ENCODE data around the gene CACNA1F. TPM values are rescaled to one million over a fixed set of nuclear protein-coding genes. Genes with fewer than 3 reads are reported as not detected.

CACNA1F gene
- total and polyA plus RNA-seq, 3 experiments from 2014 or later, result 0.24 to 0.61 TPM; not detected in 1

- Histone ChIP-seq H3K9me3 (ENCODE audit: low read length) (no peaks in the 10 kb centered on the region), H3K4me3 (ENCODE audit: low read length) (no peak overlapping the region), H3K27me3 (ENCODE audit: insufficient read depth, low read length, poor library complexity, severe bottlenecking) (no peaks in the 10 kb centered on the region), H3K27ac (ENCODE audit: low read depth, low read length) (no peak overlapping the region), H3K4me1 (ENCODE audit: insufficient read depth, low read length) (peaks cover 16% of the 10 kb centered on the region), H3K36me3 (ENCODE audit: insufficient read depth, low read length) (no peaks in the 10 kb centered on the region)
- peaks cover 0 to 4% (median 0%) of the 10 kb centered on the region in 3 donors for H3K36me3 Mint-ChIP-seq
- POLR2A ChIA-PET, result interaction anchor here (1.1 kb wide), 1 partner anchor 26 kb away, joined by 3 read pairs; no protein-coding TSS in a partner anchor
- H3K27ac Mint-ChIP-seq, result peak overlapping the region in 3 of 8 donors; percentile 35 to 69 (median 55)
- H3K27me3 Mint-ChIP-seq, result peaks cover 0 to 5% of the 10 kb centered on the region in 2 donors
- peak in 1 of 5 donors; percentile 17 for DNase-seq
- H3K4me3 Mint-ChIP-seq, result peak overlapping the region in 4 of 7 donors; percentile 32 to 87 (median 44)
- CTCF ChIA-PET, result interaction anchor here (1.0 to 4.7 kb wide), 8 partner anchors 15 to 686 kb away, joined by 3 to 25 read pairs (median 4); partner anchors contain the start of genes PPP1R3F and USP27X
- peaks cover 18 to 22% (median 22%) of the 10 kb centered on the region in 3 donors for H3K4me1 Mint-ChIP-seq
- no peaks in the 10 kb centered on the region for H3K9me3 Mint-ChIP-seq
These were observed 40.3 kb downstream of the CACNA1F start for GRCh38 chrX:49192722-49193328.

- Histone ChIP-seq H3K27me3 (ENCODE audit: insufficient read depth, low read length, poor library complexity, severe bottlenecking) (no peaks in the 10 kb centered on the region), H3K4me1 (ENCODE audit: insufficient read depth, low read length) (peaks cover 16% of the 10 kb centered on the region), H3K36me3 (ENCODE audit: insufficient read depth, low read length) (no peaks in the 10 kb centered on the region), H3K27ac (ENCODE audit: low read depth, low read length) (peak overlapping the region; percentile 79), H3K4me3 (ENCODE audit: low read length) (peak overlapping the region; percentile 75), H3K9me3 (ENCODE audit: low read length) (no peaks in the 10 kb centered on the region)
- Mint-ChIP-seq H3K27me3 (peaks cover 0 to 5% of the 10 kb centered on the region in 2 donors), H3K36me3 (peaks cover 0 to 4% (median 0%) of the 10 kb centered on the region in 3 donors), H3K4me3 (peak overlapping the region; percentile 79 to 94 (median 91)), H3K4me1 (peaks cover 18 to 22% (median 21%) of the 10 kb centered on the region in 3 donors), H3K9me3 (no peaks in the 10 kb centered on the region), H3K27ac (peak overlapping the region; percentile 37 to 95 (median 88))
- CTCF ChIA-PET, result interaction anchor here (1.0 to 4.7 kb wide), 7 partner anchors 11 to 300 kb away, joined by 3 to 25 read pairs (median 3); partner anchors contain the start of gene PPP1R3F
- peak in 1 of 5 donors; percentile 56 for DNase-seq
- POLR2A ChIA-PET, result interaction anchor here (1.0 to 1.6 kb wide), 5 partner anchors 25 to 189 kb away, joined by 3 to 9 read pairs (median 5); partner anchors contain the start of gene GRIPAP1
These were observed 41.5 kb downstream of the CACNA1F start for GRCh38 chrX:49191574-49192011.

- H3K9me3 ChIP-seq (ENCODE audit: low read length), result no peaks in the 10 kb centered on the region
- Mint-ChIP-seq H3K4me3 (peak overlapping the region; percentile 79 to 94 (median 91)), H3K9me3 (no peaks in the 10 kb centered on the region), H3K4me1 (peaks cover 18 to 22% (median 21%) of the 10 kb centered on the region in 3 donors), H3K27ac (peak overlapping the region; percentile 55 to 95 (median 90)), H3K36me3 (peaks cover 0 to 4% (median 0%) of the 10 kb centered on the region in 3 donors), H3K27me3 (peaks cover 0 to 5% of the 10 kb centered on the region in 2 donors)
- peak; percentile 67 to 92 (median 88) for DNase-seq
- H3K27ac ChIP-seq (ENCODE audit: low read depth, low read length), result peak overlapping the region; percentile 79
- H3K4me1 ChIP-seq (ENCODE audit: insufficient read depth, low read length), result peaks cover 16% of the 10 kb centered on the region
- H3K27me3 ChIP-seq (ENCODE audit: insufficient read depth, low read length, poor library complexity, severe bottlenecking), result no peaks in the 10 kb centered on the region
- H3K4me3 ChIP-seq (ENCODE audit: low read length), result peak overlapping the region; percentile 75
- no peaks in the 10 kb centered on the region for H3K36me3 ChIP-seq (ENCODE audit: insufficient read depth, low read length)
- POLR2A ChIA-PET, result interaction anchor here (0.6 to 1.6 kb wide), 10 partner anchors 20 to 233 kb away, joined by 3 to 9 read pairs (median 5); partner anchors contain the start of genes GRIPAP1, OTUD5 and PPP1R3F
- CTCF ChIA-PET, result interaction anchor here (1.0 to 4.7 kb wide), 5 partner anchors 11 to 299 kb away, joined by 3 to 25 read pairs (median 4); partner anchors contain the start of gene TFE3
These were observed 42.1 kb downstream of the CACNA1F start for GRCh38 chrX:49190821-49191573.

- DNase-seq, result no peak
- no peaks in the 10 kb centered on the region for H3K36me3 ChIP-seq (ENCODE audit: insufficient read depth, low read length)
- H3K9me3 ChIP-seq (ENCODE audit: low read length), result no peaks in the 10 kb centered on the region
- no peak overlapping the region for H3K27ac ChIP-seq (ENCODE audit: low read depth, low read length)
- no peaks in the 10 kb centered on the region for H3K27me3 ChIP-seq (ENCODE audit: insufficient read depth, low read length, poor library complexity, severe bottlenecking)
- H3K4me3 Mint-ChIP-seq, result peak overlapping the region in 5 of 7 donors; percentile 23 to 74 (median 63)
- peaks cover 0 to 2% (median 0%) of the 10 kb centered on the region in 3 donors for H3K36me3 Mint-ChIP-seq
- CTCF ChIA-PET, result interaction anchor here (4.7 kb wide), 1 partner anchor 23 kb away, joined by 25 read pairs; no protein-coding TSS in a partner anchor
- no peaks in the 10 kb centered on the region for H3K9me3 Mint-ChIP-seq
- H3K4me1 Mint-ChIP-seq, result peaks cover 24 to 30% (median 29%) of the 10 kb centered on the region in 3 donors
- peak overlapping the region in 5 of 8 donors; percentile 15 to 82 (median 63) for H3K27ac Mint-ChIP-seq
- POLR2A ChIA-PET, result no interaction called here
- peaks cover 0 to 4% of the 10 kb centered on the region in 2 donors for H3K27me3 Mint-ChIP-seq
- H3K4me1 ChIP-seq (ENCODE audit: insufficient read depth, low read length), result peaks cover 23% of the 10 kb centered on the region
- no peak overlapping the region for H3K4me3 ChIP-seq (ENCODE audit: low read length)
These were observed 43.5 kb downstream of the CACNA1F start for GRCh38 chrX:49189606-49190005.

- peaks cover 24 to 33% (median 24%) of the 10 kb centered on the region in 3 donors for H3K4me1 Mint-ChIP-seq
- no peaks in the 10 kb centered on the region for H3K9me3 Mint-ChIP-seq
- H3K27me3 Mint-ChIP-seq, result peaks cover 0 to 4% of the 10 kb centered on the region in 2 donors
- Histone ChIP-seq H3K27ac (ENCODE audit: low read depth, low read length) (no peak overlapping the region), H3K4me3 (ENCODE audit: low read length) (no peak overlapping the region), H3K4me1 (ENCODE audit: insufficient read depth, low read length) (peaks cover 23% of the 10 kb centered on the region), H3K36me3 (ENCODE audit: insufficient read depth, low read length) (no peaks in the 10 kb centered on the region), H3K27me3 (ENCODE audit: insufficient read depth, low read length, poor library complexity, severe bottlenecking) (no peaks in the 10 kb centered on the region), H3K9me3 (ENCODE audit: low read length) (no peaks in the 10 kb centered on the region)
- ChIA-PET POLR2A (interaction anchor here (0.7 kb wide), 1 partner anchor 132 kb away, joined by 3 read pairs; no protein-coding TSS in a partner anchor), CTCF (no interaction called here)
- H3K4me3 Mint-ChIP-seq, result no peak overlapping the region
- H3K27ac Mint-ChIP-seq, result peak overlapping the region in 1 of 8 donors; percentile 68
- DNase-seq, result no peak
- peaks cover 0 to 1% (median 0%) of the 10 kb centered on the region in 3 donors for H3K36me3 Mint-ChIP-seq
These were observed 44.6 kb downstream of the CACNA1F start for GRCh38 chrX:49188468-49189076.

GRCh38 chrX:49187526-49187925, 45.6 kb downstream of the CACNA1F start:
- Histone ChIP-seq H3K4me1 (ENCODE audit: insufficient read depth, low read length) (peaks cover 12% of the 10 kb centered on the region), H3K9me3 (ENCODE audit: low read length) (no peaks in the 10 kb centered on the region), H3K36me3 (ENCODE audit: insufficient read depth, low read length) (no peaks in the 10 kb centered on the region), H3K27ac (ENCODE audit: low read depth, low read length) (no peak overlapping the region), H3K27me3 (ENCODE audit: insufficient read depth, low read length, poor library complexity, severe bottlenecking) (no peaks in the 10 kb centered on the region), H3K4me3 (ENCODE audit: low read length) (no peak overlapping the region)
- Mint-ChIP-seq H3K36me3 (peaks cover 0 to 5% (median 0%) of the 10 kb centered on the region in 3 donors), H3K27me3 (peaks cover 0 to 4% of the 10 kb centered on the region in 2 donors), H3K27ac (peak overlapping the region in 1 of 8 donors; percentile 61), H3K4me3 (peak overlapping the region in 1 of 7 donors; percentile 27), H3K9me3 (no peaks in the 10 kb centered on the region), H3K4me1 (peaks cover 14 to 22% (median 18%) of the 10 kb centered on the region in 3 donors)
- ChIA-PET CTCF (no interaction called here), POLR2A (interaction anchor here (0.7 kb wide), 1 partner anchor 131 kb away, joined by 3 read pairs; no protein-coding TSS in a partner anchor)
- no peak for DNase-seq

GRCh38 chrX:49187028-49187394, 46.1 kb downstream of the CACNA1F start:
- Histone ChIP-seq H3K36me3 (ENCODE audit: insufficient read depth, low read length) (no peaks in the 10 kb centered on the region), H3K4me3 (ENCODE audit: low read length) (no peak overlapping the region), H3K27me3 (ENCODE audit: insufficient read depth, low read length, poor library complexity, severe bottlenecking) (no peaks in the 10 kb centered on the region), H3K4me1 (ENCODE audit: insufficient read depth, low read length) (peaks cover 7% of the 10 kb centered on the region), H3K27ac (ENCODE audit: low read depth, low read length) (no peak overlapping the region), H3K9me3 (ENCODE audit: low read length) (no peaks in the 10 kb centered on the region)
- Mint-ChIP-seq H3K36me3 (peaks cover 3 to 10% (median 4%) of the 10 kb centered on the region in 3 donors), H3K27ac (no peak overlapping the region), H3K4me3 (peak overlapping the region in 3 of 7 donors; percentile 15 to 68 (median 27)), H3K4me1 (peaks cover 13 to 19% (median 16%) of the 10 kb centered on the region in 3 donors), H3K9me3 (no peaks in the 10 kb centered on the region), H3K27me3 (peaks cover 0 to 4% of the 10 kb centered on the region in 2 donors)
- ChIA-PET CTCF (no interaction called here), POLR2A (interaction anchor here (0.6 kb wide), 1 partner anchor 15 kb away, joined by 3 read pairs; no protein-coding TSS in a partner anchor)
- DNase-seq, result no peak

All from CD8-positive, alpha-beta memory T cell (primary cell).